ENCODE results near the gene ATP9A.

- TF ChIP-seq POLR2AphosphoS5 (IDR thresholded peaks at IDR 0.05; ENCODE audit: borderline replicate concordance, low read depth, low read length) (no peak), EZH2 (IDR thresholded peaks at IDR 0.05) (no peak)
Measured at GRCh38 chr20:51627586-51627985, 140.6 kb downstream of the ATP9A start.

Data from SK-N-MC (cell line).